Measurements from ENCODE around the gene PODXL2. TPM values are rescaled to one million over a fixed set of nuclear protein-coding genes. Genes with fewer than 3 reads are reported as not detected.
A peak's percentile ranks its signal among the peaks of the same experiment; 100 is the strongest.

PODXL2 gene
- total RNA-seq, 2 experiments from 2014 or later, result 4.0 to 4.2 TPM

- intact Hi-C loops (cut with DNase I, micrococcal nuclease), result no loop called here
- H3K36me3 Mint-ChIP-seq (ENCODE audit: low read depth), result no peaks in the 10 kb centered on the region
- TF ChIP-seq, protein P1, sequence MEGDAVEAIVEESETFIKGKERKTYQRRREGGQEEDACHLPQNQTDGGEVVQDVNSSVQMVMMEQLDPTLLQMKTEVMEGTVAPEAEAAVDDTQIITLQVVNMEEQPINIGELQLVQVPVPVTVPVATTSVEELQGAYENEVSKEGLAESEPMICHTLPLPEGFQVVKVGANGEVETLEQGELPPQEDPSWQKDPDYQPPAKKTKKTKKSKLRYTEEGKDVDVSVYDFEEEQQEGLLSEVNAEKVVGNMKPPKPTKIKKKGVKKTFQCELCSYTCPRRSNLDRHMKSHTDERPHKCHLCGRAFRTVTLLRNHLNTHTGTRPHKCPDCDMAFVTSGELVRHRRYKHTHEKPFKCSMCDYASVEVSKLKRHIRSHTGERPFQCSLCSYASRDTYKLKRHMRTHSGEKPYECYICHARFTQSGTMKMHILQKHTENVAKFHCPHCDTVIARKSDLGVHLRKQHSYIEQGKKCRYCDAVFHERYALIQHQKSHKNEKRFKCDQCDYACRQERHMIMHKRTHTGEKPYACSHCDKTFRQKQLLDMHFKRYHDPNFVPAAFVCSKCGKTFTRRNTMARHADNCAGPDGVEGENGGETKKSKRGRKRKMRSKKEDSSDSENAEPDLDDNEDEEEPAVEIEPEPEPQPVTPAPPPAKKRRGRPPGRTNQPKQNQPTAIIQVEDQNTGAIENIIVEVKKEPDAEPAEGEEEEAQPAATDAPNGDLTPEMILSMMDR (IDR thresholded peaks at IDR 0.05), result no peak
- Histone ChIP-seq H3K4me3 (ENCODE audit: low read length) (no peak overlapping the region), H3K4me1 (ENCODE audit: insufficient read depth, low read length) (no peaks in the 10 kb centered on the region), H3K9me3 (ENCODE audit: control insufficient read depth in 1 of 2, insufficient read depth in 1 of 2, low read length in 2 of 2) (no peaks in the 10 kb centered on the region), H3K27me3 (ENCODE audit: control insufficient read depth in 1 of 2, insufficient read depth in 2 of 2, low read length in 2 of 2) (no peaks in the 10 kb centered on the region), H3K27ac (ENCODE audit: low read depth in 1 of 2, low read length in 2 of 2) (no peak overlapping the region), H3K36me3 (ENCODE audit: insufficient read depth, low read length) (no peaks in the 10 kb centered on the region)
- H3K4me3 Mint-ChIP-seq, result no peak overlapping the region
- H3K27ac Mint-ChIP-seq, result no peak overlapping the region
- peaks cover 4% of the 10 kb centered on the region for H3K27me3 Mint-ChIP-seq
- DNase-seq (peak in 1 of 14 experiments; percentile 17), ATAC-seq (ENCODE audit: poor library complexity) (no peak)
- no peaks in the 10 kb centered on the region for H3K9me3 Mint-ChIP-seq
- ChIA-PET CTCF (no interaction called here), POLR2A (no interaction called here)
- H3K4me1 Mint-ChIP-seq (ENCODE audit: low read depth), result no peaks in the 10 kb centered on the region
Observed at GRCh38 chr3:127710155-127710941, 81.4 kb downstream of the PODXL2 start.

DNA sequence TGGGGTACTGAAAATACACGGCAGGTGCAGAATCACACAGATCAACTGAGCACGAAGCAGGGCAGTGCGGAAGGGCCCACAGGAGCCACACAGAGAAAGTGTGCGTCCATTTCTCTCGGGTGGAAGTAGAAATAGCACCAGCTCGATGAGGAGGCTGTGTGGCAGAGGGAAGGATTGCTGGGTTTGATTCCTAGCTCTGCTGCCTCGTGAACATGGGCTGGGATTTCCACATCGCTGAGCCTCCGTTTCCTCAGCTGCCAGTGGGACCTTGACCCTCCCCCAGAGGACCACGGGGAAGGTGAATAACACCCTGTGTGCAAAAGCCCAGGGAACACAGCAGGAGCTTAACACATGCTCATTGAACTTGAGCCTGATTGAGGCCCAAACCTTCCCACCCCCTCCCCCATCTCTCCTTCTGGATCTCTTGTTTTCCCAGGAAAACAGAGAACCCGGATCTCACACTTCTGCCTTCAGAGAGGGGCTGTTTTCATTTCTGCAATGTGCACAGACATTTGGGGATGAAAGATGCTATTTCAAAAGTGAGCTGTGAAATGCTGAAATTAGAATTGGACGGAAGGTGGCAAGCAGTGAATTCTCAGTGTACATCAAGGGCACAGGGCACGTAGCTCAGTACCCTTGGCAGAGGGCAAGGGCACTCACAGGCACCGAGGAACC, 82.2 kb downstream of the PODXL2 start:
- Histone ChIP-seq H3K9me3 (ENCODE audit: control insufficient read depth in 1 of 2, insufficient read depth in 1 of 2, low read length in 2 of 2) (no peaks in the 10 kb centered on the region), H3K4me1 (ENCODE audit: insufficient read depth, low read length) (no peaks in the 10 kb centered on the region), H3K27ac (ENCODE audit: low read depth in 1 of 2, low read length in 2 of 2) (no peak overlapping the region), H3K27me3 (ENCODE audit: control insufficient read depth in 1 of 2, insufficient read depth in 2 of 2, low read length in 2 of 2) (no peaks in the 10 kb centered on the region), H3K4me3 (ENCODE audit: low read length) (no peak overlapping the region), H3K36me3 (ENCODE audit: insufficient read depth, low read length) (no peaks in the 10 kb centered on the region)
- ChIA-PET POLR2A (no interaction called here), CTCF (no interaction called here)
- ATAC-seq (ENCODE audit: poor library complexity) (no peak), DNase-seq (peak in 1 of 14 experiments; percentile 11)
- Mint-ChIP-seq H3K4me1 (ENCODE audit: low read depth) (no peaks in the 10 kb centered on the region), H3K36me3 (ENCODE audit: low read depth) (no peaks in the 10 kb centered on the region), H3K9me3 (no peaks in the 10 kb centered on the region), H3K27me3 (peaks cover 4% of the 10 kb centered on the region), H3K27ac (no peak overlapping the region), H3K4me3 (no peak overlapping the region)
- TF ChIP-seq, protein P1 (IDR thresholded peaks at IDR 0.05), result no peak
- intact Hi-C loops (cut with DNase I, micrococcal nuclease), result no loop called here

- no peaks in the 10 kb centered on the region for H3K36me3 ChIP-seq (ENCODE audit: insufficient read depth, low read length)
- no peak overlapping the region for H3K27ac Mint-ChIP-seq
- no peaks in the 10 kb centered on the region for H3K4me1 ChIP-seq (ENCODE audit: insufficient read depth, low read length)
- no peak overlapping the region for H3K4me3 ChIP-seq (ENCODE audit: low read length)
- ChIA-PET POLR2A (no interaction called here), CTCF (no interaction called here)
- H3K36me3 Mint-ChIP-seq (ENCODE audit: low read depth), result no peaks in the 10 kb centered on the region
- no peaks in the 10 kb centered on the region for H3K9me3 Mint-ChIP-seq
- DNase-seq (no peak), ATAC-seq (ENCODE audit: poor library complexity) (no peak)
- intact Hi-C loops (cut with DNase I, micrococcal nuclease), result no loop called here
- no peak overlapping the region for H3K27ac ChIP-seq (ENCODE audit: low read depth in 1 of 2, low read length in 2 of 2)
- no peaks in the 10 kb centered on the region for H3K4me1 Mint-ChIP-seq (ENCODE audit: low read depth)
- H3K4me3 Mint-ChIP-seq, result no peak overlapping the region
- H3K9me3 ChIP-seq (ENCODE audit: control insufficient read depth in 1 of 2, insufficient read depth in 1 of 2, low read length in 2 of 2), result no peaks in the 10 kb centered on the region
- no peaks in the 10 kb centered on the region for H3K27me3 ChIP-seq (ENCODE audit: control insufficient read depth in 1 of 2, insufficient read depth in 2 of 2, low read length in 2 of 2)
- H3K27me3 Mint-ChIP-seq, result peaks cover 4% of the 10 kb centered on the region
- TF ChIP-seq, protein P1 (IDR thresholded peaks at IDR 0.05), result no peak
Observed at GRCh38 chr3:127711896-127712295, 82.9 kb downstream of the PODXL2 start.

Measured in CD4-positive, alpha-beta T cell (primary cell).